ENCODE results near the gene AFAP1.

- peak; percentile 96 for TF ChIP-seq CTCF (IDR thresholded peaks at IDR 0.05)
- TF ChIP-seq ZFX (IDR thresholded peaks at IDR 0.05; ENCODE audit: borderline replicate concordance): no peak
Observed at GRCh38 chr4:7803992-7804755, 135.5 kb downstream of the AFAP1 start.
